ENCODE measurements around the gene HARBI1. TPM values are rescaled to one million over a fixed set of nuclear protein-coding genes. Genes with fewer than 3 reads are reported as not detected.

Gene HARBI1
- total and polyA plus RNA-seq, 10 of the 15 experiments (the other 5 are each of a cell fraction or from before 2014, with no cell fraction given) = 3.6 to 8.4 (median 5.2) TPM

DNA sequence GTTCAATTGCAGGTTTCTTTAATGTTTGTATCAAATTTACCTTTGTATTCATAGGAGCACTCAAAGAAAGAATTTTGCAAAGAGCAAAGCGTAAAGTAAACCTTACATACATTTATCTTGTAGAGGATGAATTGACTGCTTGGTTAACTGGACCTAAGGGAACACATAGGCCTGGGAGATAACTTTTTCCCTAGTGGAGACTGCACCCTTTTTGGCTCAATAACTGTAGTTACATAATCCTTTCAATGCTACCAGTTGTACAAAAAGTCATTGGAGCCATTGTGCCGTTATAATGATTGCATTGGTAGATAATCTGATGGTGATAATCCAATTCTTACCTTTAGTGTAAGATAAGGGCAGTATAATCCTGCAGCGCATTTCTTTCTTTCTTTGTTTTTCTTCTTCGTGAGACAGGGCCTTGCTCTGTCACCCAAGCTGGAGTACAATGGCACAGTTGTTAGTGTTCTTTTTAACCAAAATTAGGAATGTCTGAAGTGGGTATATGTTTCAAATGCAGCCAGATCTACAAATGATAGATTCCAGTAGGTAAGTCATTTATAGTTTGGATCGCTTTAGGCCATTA is 18.6 kb upstream of the HARBI1 start:
- RAD21 ChIA-PET (ENCODE audit: unreplicated experiment) = no interaction called here
- FAIRE-seq = no peak

More for the DNA sequence above, 18.6 kb upstream of the HARBI1 start:
- Histone ChIP-seq H3K4me3 (no peak overlapping the region), H3K4me1 (ENCODE audit: control insufficient read depth, insufficient read depth, low read length) (no peaks in the 10 kb centered on the region), H3K9me3 (replicated peaks; ENCODE audit: control insufficient read depth, insufficient read depth, low read length) (no peaks in the 10 kb centered on the region), H3K27ac (ENCODE audit: control insufficient read depth, insufficient read depth) (no peak overlapping the region), H3K4me2 (ENCODE audit: control insufficient read depth, insufficient read depth) (no peak overlapping the region), H3K27me3 (replicated peaks in 1 of 2; ENCODE audit: control insufficient read depth in 2 of 2, insufficient read depth in 2 of 2, low read length in 1 of 2) (no peaks in the 10 kb centered on the region), H2AFZ (ENCODE audit: control insufficient read depth, low read depth, low read length) (no peak overlapping the region), H3K79me2 (ENCODE audit: control insufficient read depth, insufficient read depth, low read length) (no peaks in the 10 kb centered on the region), H3K9ac (ENCODE audit: control insufficient read depth, insufficient read depth, low read length) (no peak overlapping the region), H4K20me1 (ENCODE audit: control insufficient read depth, insufficient read depth) (no peaks in the 10 kb centered on the region), H3K36me3 (ENCODE audit: control insufficient read depth in 2 of 2, insufficient read depth in 2 of 2, low read length in 1 of 2) (no peaks in the 10 kb centered on the region; a peak in 3 of 4 replicates)
- CTCF ChIA-PET = interaction anchor here (2.2 kb wide), 1 partner anchor 9 kb away, joined by 5 read pairs; no protein-coding TSS in a partner anchor
- no TSS peak for BruUV-seq (replicated peaks)
- POLR2A ChIA-PET = no interaction called here
- in situ Hi-C loops (cut with MboI) = no loop called here
- DNase-seq (ENCODE audit: low read depth, low spot score) (no peak), ATAC-seq (no peak)
- SMC1A ChIA-PET (ENCODE audit: uncharacterized antibody, unreplicated experiment) = interaction anchor here (1.4 kb wide), 1 partner anchor 18 kb away, joined by 4 read pairs; the partner anchor contains the start of genes ATG13 and HARBI1
- intact Hi-C loops (cut with micrococcal nuclease; ENCODE audit: unreplicated experiment) = no loop called here
- WGBS (ENCODE audit: insufficient coverage, insufficient replicate concordance, low lambda C conversion rate, missing lambda C conversion rate) = 83% methylated on average over 5 of the region's 5 CpGs
- TF ChIP-seq ESRRA (IDR thresholded peaks at IDR 0.05; ENCODE audit: low read length) (no peak), PKNOX1 (IDR thresholded peaks at IDR 0.05) (no peak), NBN (IDR thresholded peaks at IDR 0.05) (no peak), BHLHE40 (IDR thresholded peaks at IDR 0.05; ENCODE audit: borderline replicate concordance in 1 of 2, low read depth in 2 of 2, low read length in 1 of 2) (no peak), FOS (IDR thresholded peaks at IDR 0.05; ENCODE audit: borderline replicate concordance, extremely low read depth, insufficient read length) (no peak), STAT1 (conservative IDR thresholded peaks at IDR 0.05) (no peak), SMARCA5 (IDR thresholded peaks at IDR 0.05) (no peak), ATF3 (IDR thresholded peaks at IDR 0.05; ENCODE audit: borderline replicate concordance, extremely low read depth, low read depth, low read length) (no peak), TCF3 (IDR thresholded peaks at IDR 0.05; ENCODE audit: borderline replicate concordance, insufficient read depth, low read depth, low read length) (no peak), NFIC (IDR thresholded peaks at IDR 0.05; ENCODE audit: low read depth, low read length) (no peak)
- TF ChIP-seq, protein P1, sequence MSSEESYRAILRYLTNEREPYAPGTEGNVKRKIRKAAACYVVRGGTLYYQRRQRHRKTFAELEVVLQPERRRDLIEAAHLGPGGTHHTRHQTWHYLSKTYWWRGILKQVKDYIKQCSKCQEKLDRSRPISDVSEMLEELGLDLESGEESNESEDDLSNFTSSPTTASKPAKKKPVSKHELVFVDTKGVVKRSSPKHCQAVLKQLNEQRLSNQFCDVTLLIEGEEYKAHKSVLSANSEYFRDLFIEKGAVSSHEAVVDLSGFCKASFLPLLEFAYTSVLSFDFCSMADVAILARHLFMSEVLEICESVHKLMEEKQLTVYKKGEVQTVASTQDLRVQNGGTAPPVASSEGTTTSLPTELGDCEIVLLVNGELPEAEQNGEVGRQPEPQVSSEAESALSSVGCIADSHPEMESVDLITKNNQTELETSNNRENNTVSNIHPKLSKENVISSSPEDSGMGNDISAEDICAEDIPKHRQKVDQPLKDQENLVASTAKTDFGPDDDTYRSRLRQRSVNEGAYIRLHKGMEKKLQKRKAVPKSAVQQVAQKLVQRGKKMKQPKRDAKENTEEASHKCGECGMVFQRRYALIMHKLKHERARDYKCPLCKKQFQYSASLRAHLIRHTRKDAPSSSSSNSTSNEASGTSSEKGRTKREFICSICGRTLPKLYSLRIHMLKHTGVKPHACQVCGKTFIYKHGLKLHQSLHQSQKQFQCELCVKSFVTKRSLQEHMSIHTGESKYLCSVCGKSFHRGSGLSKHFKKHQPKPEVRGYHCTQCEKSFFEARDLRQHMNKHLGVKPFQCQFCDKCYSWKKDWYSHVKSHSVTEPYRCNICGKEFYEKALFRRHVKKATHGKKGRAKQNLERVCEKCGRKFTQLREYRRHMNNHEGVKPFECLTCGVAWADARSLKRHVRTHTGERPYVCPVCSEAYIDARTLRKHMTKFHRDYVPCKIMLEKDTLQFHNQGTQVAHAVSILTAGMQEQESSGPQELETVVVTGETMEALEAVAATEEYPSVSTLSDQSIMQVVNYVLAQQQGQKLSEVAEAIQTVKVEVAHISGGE (CRISPR knock-in tag; IDR thresholded peaks at IDR 0.05) = no peak
- TF ChIP-seq, protein P2, sequence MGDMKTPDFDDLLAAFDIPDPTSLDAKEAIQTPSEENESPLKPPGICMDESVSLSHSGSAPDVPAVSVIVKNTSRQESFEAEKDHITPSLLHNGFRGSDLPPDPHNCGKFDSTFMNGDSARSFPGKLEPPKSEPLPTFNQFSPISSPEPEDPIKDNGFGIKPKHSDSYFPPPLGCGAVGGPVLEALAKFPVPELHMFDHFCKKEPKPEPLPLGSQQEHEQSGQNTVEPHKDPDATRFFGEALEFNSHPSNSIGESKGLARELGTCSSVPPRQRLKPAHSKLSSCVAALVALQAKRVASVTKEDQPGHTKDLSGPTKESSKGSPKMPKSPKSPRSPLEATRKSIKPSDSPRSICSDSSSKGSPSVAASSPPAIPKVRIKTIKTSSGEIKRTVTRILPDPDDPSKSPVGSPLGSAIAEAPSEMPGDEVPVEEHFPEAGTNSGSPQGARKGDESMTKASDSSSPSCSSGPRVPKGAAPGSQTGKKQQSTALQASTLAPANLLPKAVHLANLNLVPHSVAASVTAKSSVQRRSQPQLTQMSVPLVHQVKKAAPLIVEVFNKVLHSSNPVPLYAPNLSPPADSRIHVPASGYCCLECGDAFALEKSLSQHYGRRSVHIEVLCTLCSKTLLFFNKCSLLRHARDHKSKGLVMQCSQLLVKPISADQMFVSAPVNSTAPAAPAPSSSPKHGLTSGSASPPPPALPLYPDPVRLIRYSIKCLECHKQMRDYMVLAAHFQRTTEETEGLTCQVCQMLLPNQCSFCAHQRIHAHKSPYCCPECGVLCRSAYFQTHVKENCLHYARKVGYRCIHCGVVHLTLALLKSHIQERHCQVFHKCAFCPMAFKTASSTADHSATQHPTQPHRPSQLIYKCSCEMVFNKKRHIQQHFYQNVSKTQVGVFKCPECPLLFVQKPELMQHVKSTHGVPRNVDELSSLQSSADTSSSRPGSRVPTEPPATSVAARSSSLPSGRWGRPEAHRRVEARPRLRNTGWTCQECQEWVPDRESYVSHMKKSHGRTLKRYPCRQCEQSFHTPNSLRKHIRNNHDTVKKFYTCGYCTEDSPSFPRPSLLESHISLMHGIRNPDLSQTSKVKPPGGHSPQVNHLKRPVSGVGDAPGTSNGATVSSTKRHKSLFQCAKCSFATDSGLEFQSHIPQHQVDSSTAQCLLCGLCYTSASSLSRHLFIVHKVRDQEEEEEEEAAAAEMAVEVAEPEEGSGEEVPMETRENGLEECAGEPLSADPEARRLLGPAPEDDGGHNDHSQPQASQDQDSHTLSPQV (IDR thresholded peaks at IDR 0.05) = no peak
